Mucosa of descending colon (tissue), 3 donors: Measurements from ENCODE around the gene TRIOBP. TPM values are rescaled to one million over a fixed set of nuclear protein-coding genes. Genes with fewer than 3 reads are reported as not detected.

Experiments used
- ATAC-seq: fragments of 200-7000 bp; cut with Tn5 transposase; one replicate; pipeline ENCODE4 v1.9.1; 2020; ENCODE audit warnings: mild to moderate bottlenecking, moderate library complexity
- DNase-seq, 3 donors: peaks; one replicate each; pipeline ENCODE4 v3.0.0-alpha.2; 2020
- H3K36me3 ChIP-seq: fragments of 200-600 bp; one replicate; pipeline ENCODE4 v1.8.0; 2021; ENCODE audit warnings: low read depth, mild to moderate bottlenecking
- H3K4me1 ChIP-seq: fragments of 200-600 bp; one replicate; pipeline ENCODE4 v1.8.0; 2021; ENCODE audit warnings: low read depth, mild to moderate bottlenecking
- H3K4me3 ChIP-seq: fragments of 200-600 bp; one replicate; pipeline ENCODE4 v1.8.0; 2021; ENCODE audit warnings: mild to moderate bottlenecking
- H3K9me3 ChIP-seq: fragments of 200-600 bp; one replicate; pipeline ENCODE4 v1.8.0; 2021; ENCODE audit warnings: mild to moderate bottlenecking
- intact Hi-C, 2 donors: fragments of 100-400 bp; cut with DNase I in 1 of 2; cut with micrococcal nuclease in 1 of 2; formaldehyde crosslinking; loops; one replicate each; pipeline versions ENCODE4 v1.11.0 to v1.11.1; 2022; cut with DNase I, micrococcal nuclease
- total RNA-seq, 3 donors: library from RNA; stranded (reverse); fragmentation: NEBNext Ultra II Directional in 2 of 3; extraction: Animal tissue kit (Norgen Biotek cat#: 25700) in 2 of 3; gene quantifications; one replicate each; pipeline versions ENCODE4 v1.2.1 to v1.2.4, GENCODE V29; 2021 to 2023
- TF ChIP-seq, protein P1 (sequence below): fragments of 200-600 bp; IDR thresholded peaks from one replicate; pipeline ENCODE4 v1.8.0; 2022; ENCODE audit warnings: antibody characterized with exemption, mild to moderate bottlenecking
- donor health status: DM: no; HTN: no; CAD: no; lungs with moderate emphysema.
- donor health status: DM: no; HTN: no; CAD: no.
- donor health status: DM: no; HTN: yes; CAD: no.

The TRIOBP gene
- total RNA-seq, 3 donors from 2014 or later, result 78.2 to 107 (median 78.6) TPM

DNA sequence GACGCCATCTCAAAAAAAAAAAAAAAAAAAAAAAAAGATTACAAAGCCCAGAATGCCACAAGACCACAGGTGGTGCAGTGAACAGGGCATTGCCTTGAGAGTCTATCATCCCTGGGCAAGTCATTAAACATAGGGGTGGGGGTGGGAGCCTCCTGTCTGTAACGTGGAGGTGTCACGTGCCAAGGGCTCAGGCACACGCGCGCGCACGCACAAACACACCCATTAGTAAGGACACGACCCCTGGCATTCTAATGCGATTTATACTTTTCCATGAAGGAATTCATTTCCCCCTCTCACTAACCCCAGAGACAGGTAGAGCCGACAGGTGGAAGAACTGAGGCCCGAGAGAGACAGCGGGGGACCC lies 105.1 kb downstream of the TRIOBP start:
- ATAC-seq, result peak; percentile 31
- no peaks in the 10 kb centered on the region for H3K36me3 ChIP-seq
- intact Hi-C loops, result no loop called here
- peak overlapping the region; percentile 34 for H3K4me3 ChIP-seq
- no peaks in the 10 kb centered on the region for H3K9me3 ChIP-seq
- peaks cover 13% of the 10 kb centered on the region for H3K4me1 ChIP-seq
- peak in 2 of 3 donors; percentile 62 to 68 for DNase-seq
- TF ChIP-seq, protein P1, sequence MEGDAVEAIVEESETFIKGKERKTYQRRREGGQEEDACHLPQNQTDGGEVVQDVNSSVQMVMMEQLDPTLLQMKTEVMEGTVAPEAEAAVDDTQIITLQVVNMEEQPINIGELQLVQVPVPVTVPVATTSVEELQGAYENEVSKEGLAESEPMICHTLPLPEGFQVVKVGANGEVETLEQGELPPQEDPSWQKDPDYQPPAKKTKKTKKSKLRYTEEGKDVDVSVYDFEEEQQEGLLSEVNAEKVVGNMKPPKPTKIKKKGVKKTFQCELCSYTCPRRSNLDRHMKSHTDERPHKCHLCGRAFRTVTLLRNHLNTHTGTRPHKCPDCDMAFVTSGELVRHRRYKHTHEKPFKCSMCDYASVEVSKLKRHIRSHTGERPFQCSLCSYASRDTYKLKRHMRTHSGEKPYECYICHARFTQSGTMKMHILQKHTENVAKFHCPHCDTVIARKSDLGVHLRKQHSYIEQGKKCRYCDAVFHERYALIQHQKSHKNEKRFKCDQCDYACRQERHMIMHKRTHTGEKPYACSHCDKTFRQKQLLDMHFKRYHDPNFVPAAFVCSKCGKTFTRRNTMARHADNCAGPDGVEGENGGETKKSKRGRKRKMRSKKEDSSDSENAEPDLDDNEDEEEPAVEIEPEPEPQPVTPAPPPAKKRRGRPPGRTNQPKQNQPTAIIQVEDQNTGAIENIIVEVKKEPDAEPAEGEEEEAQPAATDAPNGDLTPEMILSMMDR, result no peak

DNA sequence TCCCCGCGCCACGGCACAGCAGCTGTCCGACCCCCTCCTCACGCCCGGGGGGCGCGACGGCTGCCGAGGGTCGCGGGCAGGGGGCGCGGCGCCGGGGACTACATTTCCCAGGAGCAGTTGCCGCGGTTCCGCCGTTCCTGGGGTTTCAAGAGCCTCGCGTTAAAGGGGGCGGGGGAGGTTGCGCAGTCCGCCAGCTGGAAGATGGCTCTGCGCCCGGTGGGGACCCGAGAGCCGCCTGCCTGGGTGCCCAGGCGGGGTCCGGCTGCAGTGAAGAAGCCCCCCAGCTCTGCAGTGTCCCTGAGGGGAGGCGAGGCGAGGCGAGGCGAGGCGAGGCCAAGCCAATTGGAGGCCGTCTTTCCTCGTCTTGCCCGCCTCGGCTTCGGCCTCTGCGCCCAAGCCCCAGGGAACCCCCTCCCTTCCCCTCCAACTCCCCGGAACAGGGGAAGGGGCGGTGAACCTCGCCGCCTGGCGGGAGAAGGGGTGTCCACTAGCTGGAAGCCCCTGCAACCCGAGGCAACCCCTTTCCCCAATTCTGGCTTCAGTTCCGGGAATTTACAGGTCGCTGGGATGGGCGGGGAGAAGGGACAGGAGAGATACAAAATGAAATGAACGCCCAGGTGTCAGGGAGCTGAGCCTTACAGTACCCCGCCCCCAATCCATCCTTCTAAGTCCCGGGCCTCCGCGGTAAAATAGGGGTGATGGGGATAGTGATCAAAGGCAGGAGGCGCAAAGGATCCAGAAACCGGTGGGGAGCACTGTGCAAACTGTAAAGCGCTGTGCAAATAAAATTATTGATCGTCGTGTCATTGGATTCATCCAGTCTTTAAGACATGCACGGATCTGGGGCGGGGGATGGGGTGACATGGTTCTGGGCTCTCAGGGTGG lies 105.7 kb downstream of the TRIOBP start:
- Histone ChIP-seq H3K4me3 (peak overlapping the region; percentile 34), H3K36me3 (no peaks in the 10 kb centered on the region), H3K4me1 (peaks cover 18% of the 10 kb centered on the region), H3K9me3 (no peaks in the 10 kb centered on the region)
- peak; percentile 51 for ATAC-seq
- TF ChIP-seq, protein P1, result no peak
- intact Hi-C loops, result no loop called here
- peak; percentile 77 to 83 (median 79) for DNase-seq

DNA sequence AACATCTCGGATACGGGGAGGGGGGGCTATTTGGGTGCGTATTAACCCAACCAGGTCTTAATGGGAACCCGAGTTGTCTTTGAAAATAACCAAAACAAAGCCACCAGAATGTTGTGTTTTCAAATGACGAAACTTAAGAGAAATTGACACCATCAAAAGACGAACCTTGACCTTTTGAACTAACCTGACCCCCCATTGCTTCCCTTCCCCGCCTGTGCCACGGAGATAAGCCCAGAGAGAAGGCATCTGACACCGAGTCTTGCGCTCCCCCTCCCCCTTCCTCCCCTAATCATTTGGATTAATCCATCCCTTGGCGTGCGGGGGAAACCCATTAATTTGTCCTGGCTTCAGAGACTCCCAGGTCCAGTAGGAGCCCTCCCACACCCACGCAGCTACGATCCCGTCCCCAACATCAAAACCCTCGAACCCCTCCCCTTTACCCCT lies 106.4 kb downstream of the TRIOBP start:
- Histone ChIP-seq H3K36me3 (no peaks in the 10 kb centered on the region), H3K9me3 (no peaks in the 10 kb centered on the region), H3K4me3 (no peak overlapping the region), H3K4me1 (peaks cover 23% of the 10 kb centered on the region)
- ATAC-seq (no peak), DNase-seq (peak in 1 of 3 donors; percentile 47)
- intact Hi-C loops, result no loop called here
- TF ChIP-seq, protein P1, result no peak

DNA sequence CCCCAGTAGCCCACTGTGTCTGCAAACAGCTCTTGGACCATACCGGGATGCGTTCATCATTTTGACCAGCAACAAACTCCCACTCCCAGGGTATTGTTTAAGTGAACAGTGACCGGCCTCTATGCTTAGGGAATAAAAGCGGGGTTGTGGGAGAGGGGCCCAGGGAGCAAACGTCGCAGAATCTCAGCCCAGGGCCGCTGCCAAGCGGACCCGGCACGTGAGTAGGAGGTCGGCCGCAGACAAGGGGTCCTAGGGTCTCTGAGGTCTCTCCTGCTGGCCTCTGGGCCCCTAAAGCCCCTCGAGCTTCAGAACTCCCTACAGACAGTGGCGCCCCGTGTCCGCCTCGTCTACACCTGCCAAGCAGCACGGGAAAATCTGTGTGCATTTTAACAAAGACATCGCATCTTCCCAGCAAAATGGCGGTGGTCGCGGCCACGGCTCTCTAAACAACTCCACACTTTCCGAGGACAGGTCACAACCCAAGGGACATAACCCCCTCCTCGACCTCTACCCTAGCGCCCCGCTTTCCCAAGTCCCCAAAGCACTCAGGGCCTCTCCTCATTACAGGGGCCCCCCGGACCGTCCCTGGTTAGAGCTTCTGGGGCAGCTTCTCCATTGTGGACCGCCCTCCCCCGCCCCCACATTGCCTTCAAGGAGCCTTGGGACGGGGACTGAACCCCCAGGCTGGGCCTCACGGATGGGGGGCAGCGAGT lies 106.9 kb downstream of the TRIOBP start:
- TF ChIP-seq, protein P1, result no peak

DNA sequence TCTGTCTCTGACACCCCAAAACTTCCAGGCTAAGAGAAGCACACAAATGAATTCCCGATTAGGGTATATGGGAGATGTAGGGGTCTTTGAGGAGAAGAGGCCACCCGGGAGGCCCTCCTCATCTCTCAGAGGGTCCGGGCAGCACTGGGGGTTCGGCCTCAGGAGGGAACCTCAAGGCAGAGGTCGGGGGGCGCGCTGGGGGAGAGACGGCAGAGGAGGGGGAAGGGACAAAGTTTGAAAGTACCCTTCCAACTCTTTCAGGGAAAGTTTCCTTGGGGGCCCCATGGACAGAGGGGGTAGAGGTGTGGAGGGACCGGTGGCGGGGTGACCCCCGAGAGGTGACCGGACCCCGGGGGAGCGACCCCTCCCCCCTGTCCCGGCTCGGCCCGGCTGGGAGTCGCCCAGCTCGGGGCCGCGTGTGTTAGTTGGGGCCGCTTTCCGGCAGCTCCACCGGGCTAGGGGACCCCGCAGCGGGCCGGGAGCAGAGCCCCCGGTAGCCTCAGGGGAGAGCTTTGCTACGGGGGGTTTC lies 107.6 kb downstream of the TRIOBP start:
- TF ChIP-seq, protein P1, result no peak
- Histone ChIP-seq H3K4me3 (no peak overlapping the region), H3K36me3 (no peaks in the 10 kb centered on the region), H3K4me1 (peaks cover 29% of the 10 kb centered on the region), H3K9me3 (no peaks in the 10 kb centered on the region)
- intact Hi-C loops, result no loop called here
- ATAC-seq, result no peak
- peak in 1 of 3 donors; percentile 58 for DNase-seq

More for the DNA sequence above, 106.9 kb downstream of the TRIOBP start:
- no peaks in the 10 kb centered on the region for H3K36me3 ChIP-seq
- ATAC-seq (no peak), DNase-seq (peak in 2 of 3 donors; percentile 44 to 49)
- peaks cover 29% of the 10 kb centered on the region for H3K4me1 ChIP-seq
- no peak overlapping the region for H3K4me3 ChIP-seq
- H3K9me3 ChIP-seq, result no peaks in the 10 kb centered on the region
- intact Hi-C loops, result no loop called here
